ENCODE data around the gene ZNF653. TPM values are rescaled to one million over a fixed set of nuclear protein-coding genes. Genes with fewer than 3 reads are reported as not detected.

The ZNF653 gene
- total and polyA plus RNA-seq, 2 of the 8 experiments (the other 6 are each of a cell fraction or from before 2014, with no cell fraction given) = 7.0 to 7.9 TPM

DNA sequence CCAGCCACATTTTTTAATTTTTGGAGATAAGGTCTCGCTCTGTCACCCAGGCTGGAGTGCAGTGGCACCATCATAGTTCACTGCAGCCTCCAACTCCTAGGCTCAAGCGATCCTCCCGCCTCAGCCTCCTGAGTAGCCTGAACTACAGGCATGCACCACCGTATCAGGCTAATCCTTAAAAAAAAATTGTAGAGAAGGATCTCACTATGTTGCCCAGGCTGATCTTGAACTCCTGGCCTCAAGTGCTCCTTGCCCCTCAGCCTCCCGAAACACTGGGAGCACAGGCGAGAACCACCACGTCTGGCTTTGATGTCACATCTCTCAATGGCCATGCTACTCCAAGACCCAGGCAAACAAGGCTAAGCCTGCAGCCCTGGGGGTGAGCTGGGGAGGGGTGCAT is 49.0 kb downstream of the ZNF653 start:
- H2BK5ac ChIP-seq (ENCODE audit: low read depth, low read length) = no peak overlapping the region
- H3K14ac ChIP-seq (ENCODE audit: insufficient read length) = no peak overlapping the region
- H2AK5ac ChIP-seq (ENCODE audit: low read depth, low read length) = peak overlapping the region; percentile 53; the same call in 1 of the 2 replicates
- no peak overlapping the region for H3K4ac ChIP-seq (replicated peaks; ENCODE audit: insufficient read length, low read depth, low read length)
- no peaks in the 10 kb centered on the region for H4K20me1 ChIP-seq (replicated peaks in 1 of 2; ENCODE audit: control insufficient read depth in 1 of 2, insufficient read depth in 2 of 2, low read length in 2 of 2)
- no peak overlapping the region for H4K5ac ChIP-seq (ENCODE audit: insufficient read length, low read depth, low read length)
- H3K27me3 ChIP-seq (replicated peaks in 1 of 4; ENCODE audit: control insufficient read depth in 3 of 4, extremely low read depth in 1 of 4, insufficient read depth in 3 of 4, low read length in 3 of 4) = no peaks in the 10 kb centered on the region
- DNase-seq (ENCODE audit: low read depth in 1 of 2, low spot score in 2 of 2) = no peak
- no peak overlapping the region for H3K56ac ChIP-seq (replicated peaks; ENCODE audit: insufficient read length, low read depth, low read length)
- no peak overlapping the region for H3K9ac ChIP-seq (replicated peaks in 1 of 4; ENCODE audit: extremely low read depth in 1 of 4, low read depth in 3 of 4, low read length in 3 of 4)
- ChIA-PET POLR2A (ENCODE audit: partially characterized antibody) (interaction anchor here (1.7 kb wide), 1 partner anchor 26 kb away, joined by 4 read pairs; no protein-coding TSS in a partner anchor), CTCF (ENCODE audit: partially characterized antibody) (interaction anchor here (0.7 to 2.7 kb wide), 6 partner anchors 8 to 147 kb away, joined by 3 to 10 read pairs (median 3); no protein-coding TSS in a partner anchor)
- TF ChIP-seq YY1 (IDR thresholded peaks at IDR 0.05; ENCODE audit: low read depth, low read length) (no peak), TAF7 (optimal IDR thresholded peaks at IDR 0.05; ENCODE audit: borderline replicate concordance, low read depth, low read length) (no peak), KDM4A (IDR thresholded peaks at IDR 0.05; ENCODE audit: low read depth, low read length, severe bottlenecking) (no peak), EZH2 (IDR thresholded peaks at IDR 0.05; ENCODE audit: low read depth, low read length, severe bottlenecking) (no peak), CREB1 (IDR thresholded peaks at IDR 0.05) (no peak), SRF (IDR thresholded peaks at IDR 0.05; ENCODE audit: low read depth, low read length) (no peak), SIN3A (conservative IDR thresholded peaks at IDR 0.05 in 1 of 2, IDR thresholded peaks at IDR 0.05 in 1 of 2; ENCODE audit: low read depth in 1 of 2, low read length in 2 of 2) (no peak), BRCA1 (IDR thresholded peaks at IDR 0.05; ENCODE audit: low read depth, low read length) (no peak), TBP (IDR thresholded peaks at IDR 0.05; ENCODE audit: low read depth, low read length) (no peak), KDM1A (IDR thresholded peaks at IDR 0.05; ENCODE audit: borderline replicate concordance, low read length) (no peak), CHD2 (IDR thresholded peaks at IDR 0.05; ENCODE audit: low read length) (no peak), NRF1 (IDR thresholded peaks at IDR 0.05; ENCODE audit: low read depth, low read length) (no peak)
- TF ChIP-seq, protein P1, sequence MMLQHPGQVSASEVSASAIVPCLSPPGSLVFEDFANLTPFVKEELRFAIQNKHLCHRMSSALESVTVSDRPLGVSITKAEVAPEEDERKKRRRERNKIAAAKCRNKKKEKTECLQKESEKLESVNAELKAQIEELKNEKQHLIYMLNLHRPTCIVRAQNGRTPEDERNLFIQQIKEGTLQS (IDR thresholded peaks at IDR 0.05; ENCODE audit: insufficient read depth, low read depth, low read length) = no peak
- H3K18ac ChIP-seq (ENCODE audit: extremely low read depth, low read length) = peak overlapping the region; percentile 24
- H3K23ac ChIP-seq (ENCODE audit: insufficient read length) = no peak overlapping the region
- no peak overlapping the region for H2BK20ac ChIP-seq (ENCODE audit: low read length)
- H2BK15ac ChIP-seq (ENCODE audit: low read length) = no peak overlapping the region
- H2BK120ac ChIP-seq (replicated peaks; ENCODE audit: low read depth, low read length) = no peak overlapping the region
- no peak overlapping the region for H3K4me2 ChIP-seq (ENCODE audit: insufficient read depth in 1 of 2, low read depth in 2 of 2, low read length in 2 of 2)
- no peaks in the 10 kb centered on the region for H3K79me1 ChIP-seq (ENCODE audit: low read depth, low read length)
- H3K4me3 ChIP-seq (ENCODE audit: extremely low read depth in 1 of 4, insufficient read depth in 2 of 4, low read depth in 3 of 4, low read length in 4 of 4) = no peak overlapping the region
- no peak overlapping the region for H2AFZ ChIP-seq (ENCODE audit: low read length)
- no peaks in the 10 kb centered on the region; the same call in 1 of the 2 replicates for H3K23me2 ChIP-seq (ENCODE audit: low read depth, low read length)
- no peak for FAIRE-seq
- no peak overlapping the region for H3K27ac ChIP-seq (ENCODE audit: low read depth, low read length)
- no peak overlapping the region for H4K8ac ChIP-seq (ENCODE audit: extremely low read depth, insufficient read depth, low read length)
- H3K79me2 ChIP-seq (ENCODE audit: control insufficient read depth in 1 of 2, insufficient read depth in 2 of 2, low read length in 2 of 2) = no peaks in the 10 kb centered on the region
- WGBS, 2 experiments (ENCODE audit: extremely low coverage in 1 of 2, insufficient coverage in 1 of 2, insufficient read length in 1 of 2, insufficient replicate concordance in 2 of 2, low coverage in 1 of 2, low lambda C conversion rate in 2 of 2, missing lambda C conversion rate in 1 of 2) = 96% methylated on average over 7 of the region's 7 CpGs; no CpG with 5 or more reads in 1 of the 2 experiments
- H3K4me1 ChIP-seq (replicated peaks in 1 of 4; ENCODE audit: control insufficient read depth in 3 of 4, insufficient read depth in 4 of 4, low read length in 3 of 4) = peaks cover 2 to 18% (median 5%) of the 10 kb centered on the region in 4 experiments
- peak overlapping the region; percentile 68; the same call in 1 of the 2 replicates for H2BK12ac ChIP-seq (ENCODE audit: low read depth, low read length)
- no peaks in the 10 kb centered on the region for H3K9me3 ChIP-seq (ENCODE audit: insufficient read depth in 2 of 2, low read depth in 1 of 2, low read length in 1 of 2)
- H4K91ac ChIP-seq (replicated peaks; ENCODE audit: insufficient read length, low read length) = peak overlapping the region; percentile 40
- H3K36me3 ChIP-seq (ENCODE audit: control insufficient read depth in 2 of 4, insufficient read depth in 4 of 4, low read length in 3 of 4) = no peaks in the 10 kb centered on the region
